Measurements from ENCODE around the gene NDUFB2.
A peak's percentile ranks its signal among the peaks of the same experiment; 100 is the strongest.
"Not testable (repeated sequence)": the region's sequence is repeated elsewhere in the genome, so short reads cannot be mapped to it uniquely, and the experiment has no call there.

The NDUFB2 gene

GRCh38 chr7:140672382-140673062 is 24.0 kb upstream of the NDUFB2 start, which contains the start of gene ADCK2:
TSS of gene ADCK2 (plus strand) at chr7:140672945. CDS start at chr7:140673331, 386 bp downstream.
- peak; percentile 49 to 55 for DNase-seq (ENCODE audit: low read depth in 2 of 2)

- peak; percentile 27 to 29 for DNase-seq (ENCODE audit: low read depth in 2 of 2)
Measured at GRCh38 chr7:140673063-140673773, 23.3 kb upstream of the NDUFB2 start.

GRCh38 chr7:140673774-140674155 is 22.7 kb upstream of the NDUFB2 start:
- DNase-seq (ENCODE audit: low read depth in 2 of 2), result no peak

DNA sequence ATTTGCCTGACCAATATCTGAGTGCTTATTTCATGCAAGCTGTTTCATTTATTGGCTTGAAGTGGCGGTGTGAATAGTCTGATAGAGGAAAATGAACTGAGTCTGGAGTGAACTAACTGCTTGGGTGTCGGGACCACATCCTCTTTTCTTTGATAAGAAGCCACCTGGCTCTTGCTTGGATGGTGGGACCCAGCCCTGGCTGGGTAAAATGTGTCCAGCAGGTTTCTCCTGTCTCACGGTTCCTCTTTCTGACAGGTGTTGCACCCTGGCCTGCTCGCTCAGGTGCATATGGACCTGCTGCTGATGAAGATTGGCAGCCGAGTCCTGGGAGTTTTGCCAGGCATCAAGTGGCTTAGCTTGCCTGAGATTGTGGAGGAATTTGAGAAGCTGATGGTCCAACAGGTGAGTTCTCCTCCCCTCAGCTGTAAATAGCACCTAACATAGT is 22.1 kb upstream of the NDUFB2 start:
- no peak for DNase-seq (ENCODE audit: low read depth in 2 of 2)

DNA sequence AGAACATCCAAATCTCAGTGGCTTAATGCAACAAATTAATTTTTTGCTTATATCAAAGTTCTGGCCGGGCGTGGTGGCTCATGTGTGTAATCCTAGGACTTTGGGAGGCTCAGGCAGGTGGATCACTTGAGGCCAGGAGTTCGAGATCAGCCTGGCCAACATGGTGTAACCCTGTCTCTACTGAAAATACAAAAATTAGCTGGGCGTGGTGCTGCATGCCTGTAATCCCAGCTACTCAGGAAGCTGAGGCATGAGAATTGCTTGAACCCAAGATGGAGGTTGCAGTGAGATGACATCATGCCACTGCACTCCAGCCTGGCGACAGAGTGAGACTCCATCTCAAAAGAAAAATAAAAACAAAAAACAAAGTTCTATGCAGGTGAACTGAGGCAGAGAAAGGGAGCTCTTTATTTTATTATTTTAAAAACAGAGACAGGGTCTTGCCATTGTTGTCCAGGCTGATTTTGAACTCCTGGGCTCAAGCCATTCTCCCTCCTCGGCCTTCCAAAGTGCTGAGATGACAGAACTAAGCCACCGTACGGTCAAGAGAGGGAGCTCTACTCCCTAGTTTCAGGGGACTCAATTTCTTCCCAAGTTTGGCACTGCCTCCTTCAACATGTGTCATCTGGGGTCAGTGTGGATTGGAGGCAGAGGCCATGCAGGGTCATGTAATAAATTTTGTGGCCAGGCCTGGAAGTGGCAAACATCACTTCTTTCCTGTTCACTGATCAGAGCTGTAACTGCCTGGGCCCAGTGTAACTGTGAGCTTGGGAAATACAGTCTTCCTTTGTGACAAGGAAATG is 21.4 kb upstream of the NDUFB2 start:
- no peak for DNase-seq (ENCODE audit: low read depth in 2 of 2)

DNA sequence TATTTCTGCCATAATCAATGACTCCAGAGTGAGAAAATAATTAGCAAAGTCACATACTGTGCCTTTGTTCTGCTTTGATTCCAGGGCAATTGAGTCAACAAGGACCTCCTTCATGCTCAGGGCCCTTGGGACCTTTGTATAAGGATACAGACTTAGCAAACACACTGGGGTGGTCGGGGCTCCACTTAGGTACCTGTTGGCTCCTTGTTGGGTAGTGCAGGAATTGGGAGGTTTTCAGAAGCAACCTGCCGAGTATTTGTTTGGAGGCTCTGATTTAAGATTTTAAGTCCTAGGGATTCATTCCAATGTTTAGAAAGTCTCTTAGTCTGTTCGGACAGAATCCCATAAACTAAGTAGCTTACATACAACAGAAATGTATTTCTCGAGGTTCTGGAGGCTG is 20.8 kb upstream of the NDUFB2 start:
- DNase-seq (ENCODE audit: low read depth in 2 of 2), result no peak

- DNase-seq (ENCODE audit: low read depth in 2 of 2), result no peak
Measured at GRCh38 chr7:140676306-140676705, 20.2 kb upstream of the NDUFB2 start.

DNA sequence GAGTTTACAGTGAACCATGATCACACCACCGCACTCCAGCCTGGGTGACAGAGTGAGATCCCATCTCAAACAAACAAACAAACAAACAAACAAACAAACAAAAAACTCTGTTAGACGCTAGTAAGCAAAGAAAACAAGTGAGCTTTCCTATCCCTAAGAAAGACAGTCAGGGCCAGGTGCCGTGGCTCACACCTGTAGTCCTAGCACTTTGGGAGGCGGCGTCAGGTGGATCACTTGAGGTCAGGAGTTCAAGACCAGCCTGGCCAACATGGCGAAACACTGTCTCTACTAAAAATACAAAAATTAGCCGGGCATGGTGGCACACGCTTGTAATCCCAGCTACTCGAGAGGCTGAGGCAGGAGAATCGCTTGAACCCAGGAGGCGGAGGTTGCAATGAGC is 19.6 kb upstream of the NDUFB2 start:
- DNase-seq (ENCODE audit: low read depth in 2 of 2), result not testable (repeated sequence)

DNA sequence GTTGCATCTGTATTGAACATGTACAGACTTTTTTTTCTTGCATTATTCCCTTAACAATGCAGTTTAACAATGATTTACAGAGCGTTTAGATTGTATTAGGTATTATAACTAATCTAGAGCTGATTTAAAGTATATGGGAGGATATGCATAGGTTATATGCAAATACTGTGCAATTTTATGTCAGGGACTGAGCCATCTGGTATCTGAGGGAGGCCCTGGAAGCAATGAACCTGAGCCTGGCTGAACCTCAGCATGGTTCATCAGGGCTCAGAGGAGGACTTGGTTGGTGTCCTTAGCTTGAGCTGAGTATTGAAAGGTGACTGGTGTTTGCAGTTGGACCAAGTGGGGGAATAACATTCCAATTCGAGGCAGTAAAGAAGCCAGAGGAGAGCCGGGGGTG is 19.0 kb upstream of the NDUFB2 start:
- no peak for DNase-seq (ENCODE audit: low read depth in 2 of 2)

DNA sequence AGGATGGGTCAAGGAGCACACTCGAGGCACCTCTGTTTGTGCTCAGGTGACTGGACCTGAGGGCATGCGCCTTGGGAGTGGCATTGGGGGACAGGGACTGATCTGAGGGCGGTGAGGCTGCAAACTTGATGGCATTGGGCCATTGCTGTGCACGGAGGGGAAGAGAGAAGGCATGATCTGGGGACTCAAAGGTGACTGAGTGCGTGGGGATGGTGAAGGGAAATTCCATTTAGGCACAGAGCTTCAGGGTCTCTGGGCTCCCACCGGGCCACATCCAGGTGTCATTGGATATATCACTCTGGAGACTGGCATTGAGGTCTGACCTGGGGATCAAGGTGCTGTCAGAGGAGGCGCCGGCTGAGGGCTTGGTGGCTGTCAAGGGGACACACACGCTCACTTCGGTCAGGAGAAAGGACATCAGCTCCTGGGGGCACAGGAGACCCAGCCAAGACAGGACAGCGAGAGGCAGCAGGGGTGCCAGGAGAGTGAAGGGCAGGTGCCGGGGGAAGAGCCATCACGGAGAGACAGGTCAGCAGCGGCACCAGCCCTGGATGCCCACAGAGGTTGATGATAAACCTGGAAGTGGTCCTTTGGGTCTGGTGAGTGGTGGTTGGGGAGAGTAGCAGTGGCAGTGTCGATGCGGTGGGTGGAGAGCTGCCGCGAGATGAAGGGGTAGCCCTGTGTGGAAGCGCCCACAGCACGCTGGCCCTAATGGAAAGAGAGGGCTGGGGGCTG is 18.3 kb upstream of the NDUFB2 start:
- DNase-seq (ENCODE audit: low read depth in 2 of 2), result no peak

GRCh38 chr7:140678816-140679130 is 17.7 kb upstream of the NDUFB2 start:
- no peak for DNase-seq (ENCODE audit: low read depth in 2 of 2)

- no peak for DNase-seq (ENCODE audit: low read depth in 2 of 2)
Measured at GRCh38 chr7:140679186-140679585, 17.3 kb upstream of the NDUFB2 start.

GRCh38 chr7:140680886-140681285 is 15.6 kb upstream of the NDUFB2 start:
- no peak for DNase-seq (ENCODE audit: low read depth in 2 of 2)

GRCh38 chr7:140681766-140682165 is 14.7 kb upstream of the NDUFB2 start:
- DNase-seq (ENCODE audit: low read depth in 2 of 2), result no peak

DNA sequence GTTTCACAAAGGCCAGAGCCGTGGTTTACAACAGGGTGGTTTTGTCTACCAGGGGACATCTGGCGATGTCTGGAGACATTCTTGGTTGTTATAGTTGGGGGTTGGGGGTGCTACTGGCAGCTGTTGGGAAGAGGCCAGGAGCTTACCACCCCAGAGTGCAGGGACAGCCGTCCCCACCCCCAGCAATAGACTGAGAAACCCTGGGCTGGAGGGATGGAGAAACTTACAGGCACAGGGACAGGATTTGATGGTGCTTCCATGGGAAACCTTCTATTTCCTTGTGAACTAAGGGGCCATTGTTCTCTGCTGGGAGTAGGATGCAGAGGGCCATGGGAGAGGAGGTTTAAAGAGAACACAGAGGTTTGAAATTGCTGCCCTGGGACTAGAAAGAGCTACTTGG is 12.9 kb upstream of the NDUFB2 start:
- no peak for DNase-seq (ENCODE audit: low read depth in 2 of 2)

- DNase-seq (ENCODE audit: low read depth in 2 of 2), result no peak
Measured at GRCh38 chr7:140684066-140684950, 12.2 kb upstream of the NDUFB2 start.

DNA sequence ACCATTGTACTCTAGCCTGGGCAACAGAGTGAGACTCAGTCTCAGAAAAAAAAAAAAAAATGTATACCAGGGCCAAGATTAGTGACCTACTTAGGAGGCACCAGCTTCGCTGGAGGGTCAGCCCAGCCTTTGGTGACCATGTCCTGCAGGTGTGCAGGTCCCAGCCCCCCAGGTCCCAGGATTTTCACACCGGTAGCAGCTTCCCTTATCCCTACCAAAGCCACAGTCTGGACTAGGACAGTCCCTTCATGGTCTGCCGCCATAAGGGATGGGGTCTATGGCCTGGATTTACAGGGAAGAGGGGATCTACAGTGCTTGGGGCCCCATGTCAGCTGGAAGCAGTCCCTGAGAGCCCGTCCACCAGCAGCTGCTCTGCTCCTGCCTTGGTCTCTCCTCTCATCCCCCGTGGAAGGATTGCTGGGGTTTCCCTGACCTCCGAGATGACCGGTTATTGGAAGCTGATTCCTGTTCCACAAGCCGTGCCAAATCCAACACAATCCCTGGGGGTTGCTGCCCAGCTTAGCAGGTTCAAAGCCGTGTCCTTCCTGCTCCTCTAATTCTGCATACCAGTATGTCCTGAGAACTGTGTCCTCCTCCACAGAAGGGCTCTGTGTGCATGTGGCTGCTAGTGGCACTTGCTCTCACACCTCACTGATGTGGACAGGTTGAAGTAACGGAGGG is 11.0 kb upstream of the NDUFB2 start:
- DNase-seq (ENCODE audit: low read depth in 2 of 2), result no peak

DNA sequence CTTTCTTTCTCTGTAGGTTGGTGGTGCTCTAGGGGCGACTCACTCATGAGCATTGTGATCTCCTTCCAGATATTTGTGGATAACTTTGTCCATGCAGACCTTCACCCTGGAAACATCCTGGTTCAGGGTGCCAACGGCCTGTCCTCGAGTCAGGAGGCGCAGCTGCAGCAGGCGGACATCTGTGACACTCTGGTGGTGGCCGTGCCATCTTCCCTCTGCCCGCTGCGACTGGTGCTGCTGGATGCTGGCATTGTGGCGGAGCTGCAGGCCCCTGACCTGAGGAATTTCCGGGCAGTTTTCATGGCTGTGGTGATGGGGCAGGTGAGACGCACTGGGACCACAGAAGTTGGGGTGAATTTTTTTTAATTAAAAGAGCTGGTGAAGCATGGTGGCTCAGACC is 9.6 kb upstream of the NDUFB2 start:
- no peak for DNase-seq (ENCODE audit: low read depth in 2 of 2)

DNA sequence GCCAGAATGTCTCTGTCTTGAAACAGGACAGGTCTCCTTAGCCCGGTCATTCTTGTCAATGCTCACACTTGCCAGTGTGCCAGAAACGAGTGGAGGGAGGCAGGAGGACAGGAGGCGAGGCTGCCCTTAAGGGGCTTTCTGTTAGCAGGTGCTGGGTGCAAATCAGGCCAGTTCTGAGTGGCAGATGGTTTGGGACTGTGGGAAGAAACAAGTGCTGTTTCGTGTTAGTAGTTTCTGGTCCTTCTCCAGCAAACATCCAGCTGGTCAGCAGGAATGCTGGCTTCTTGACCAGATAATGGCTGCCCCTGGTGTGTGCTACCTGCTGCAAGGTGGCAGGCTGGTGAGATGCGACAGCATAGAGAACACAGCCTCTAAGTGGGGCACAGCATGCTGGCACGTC is 8.2 kb upstream of the NDUFB2 start:
- DNase-seq (ENCODE audit: low read depth in 2 of 2), result no peak

Measured in stimulated activated CD8-positive, alpha-beta memory T cell treated with anti-CD3 and anti-CD28 coated beads, Interleukin-2, amount 100 ng/mL, for 48 hours (primary cell).